Activated effector memory CD4-positive, alpha-beta T cell treated with Interleukin-2 at 50 U/mL for 16 hours (primary cell): Measurements from ENCODE around the gene CXCL17.
A peak's percentile ranks its signal among the peaks of the same experiment; 100 is the strongest.

Source experiments
- DNase-seq: peaks from one replicate; pipeline ENCODE4 v3.0.0-alpha.2; 2020

Gene CXCL17

DNA sequence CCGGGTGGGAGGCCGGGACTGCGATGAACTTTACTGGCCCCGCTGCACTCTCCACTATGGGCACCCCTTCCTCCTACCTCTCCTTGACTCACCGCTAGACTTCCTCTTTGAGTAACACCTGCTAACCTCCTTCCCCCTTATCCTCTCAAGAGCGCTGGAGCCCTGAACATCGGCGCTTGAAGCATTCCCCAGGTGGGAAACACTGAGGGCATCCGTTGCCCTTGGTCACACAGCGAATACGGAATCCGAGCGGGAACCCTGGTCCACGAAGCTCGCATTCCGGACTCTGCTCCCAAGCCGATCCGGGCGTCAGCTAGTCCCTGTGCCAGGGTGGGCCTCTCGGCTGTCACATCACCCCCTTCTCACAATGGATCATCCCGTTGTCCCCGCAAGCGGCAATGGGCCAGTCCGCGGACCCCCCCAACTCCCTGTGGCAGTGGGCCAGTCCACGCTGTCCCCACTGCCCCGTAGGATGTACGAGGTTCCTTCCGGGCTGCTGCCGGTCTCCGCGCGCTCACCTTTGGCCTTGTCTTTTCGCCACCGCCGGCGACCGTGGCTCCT lies 19.8 kb downstream of the CXCL17 start:
- DNase-seq = peak; percentile 46

DNA sequence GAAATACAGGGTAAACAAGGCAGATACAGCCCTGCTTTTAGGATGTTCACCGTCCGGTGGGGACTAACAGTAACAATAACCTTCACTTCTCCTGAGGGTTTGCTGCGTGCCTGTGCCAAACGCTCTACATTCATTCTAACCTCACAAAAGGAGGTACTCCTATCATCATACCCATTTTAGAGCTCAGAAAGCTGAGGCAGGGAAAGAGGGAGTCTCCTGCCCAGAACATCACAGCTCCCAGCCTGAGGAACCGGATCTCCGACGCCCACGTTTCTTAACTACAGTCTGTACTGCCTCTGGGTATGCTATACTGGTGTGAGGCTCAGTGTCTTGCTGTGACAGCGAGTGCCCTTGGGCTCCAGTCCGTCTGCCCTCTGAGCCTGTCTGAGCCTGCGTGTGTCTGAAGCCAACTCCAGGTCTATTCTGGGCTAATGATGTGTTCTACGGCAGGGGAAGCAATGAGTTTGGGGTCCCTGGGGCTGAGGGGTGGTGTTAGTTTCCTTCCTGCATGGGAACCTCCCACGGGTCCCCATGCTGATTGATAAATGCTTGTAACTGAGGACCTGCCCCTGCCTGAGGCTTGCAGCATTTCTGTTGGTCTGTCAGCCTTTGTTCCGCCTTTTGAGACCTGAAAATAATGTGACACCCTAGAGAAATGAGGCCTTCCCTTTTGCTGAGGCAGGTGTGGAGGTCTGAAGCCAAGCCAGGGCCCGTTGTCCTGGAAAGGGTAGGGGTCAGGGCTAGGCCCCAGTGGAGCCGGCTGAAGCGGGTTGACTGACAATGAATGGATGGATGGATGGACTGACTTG lies 20.4 kb downstream of the CXCL17 start:
- DNase-seq = no peak

DNA sequence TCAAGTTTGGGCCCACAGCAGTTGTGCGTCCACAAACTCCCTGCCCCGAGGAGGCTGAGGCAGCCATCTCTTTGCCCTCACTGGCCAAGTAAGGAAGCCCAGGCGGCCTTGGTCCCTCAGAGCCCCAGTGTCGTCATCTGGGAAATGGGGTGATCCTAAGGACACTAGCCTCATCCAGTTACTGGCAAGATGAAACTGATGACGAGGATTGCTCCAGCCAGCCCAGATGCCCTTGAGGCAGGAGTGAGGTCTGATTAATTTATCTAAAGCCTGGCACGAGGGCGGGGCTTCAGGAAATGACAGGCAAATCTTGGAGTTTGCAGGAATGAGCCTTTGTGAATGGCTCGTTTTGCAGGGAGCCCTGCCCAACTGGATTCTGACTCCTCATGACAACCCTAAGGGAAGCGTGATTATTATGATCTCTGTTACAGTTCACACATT lies 21.1 kb downstream of the CXCL17 start:
- DNase-seq = no peak

DNA sequence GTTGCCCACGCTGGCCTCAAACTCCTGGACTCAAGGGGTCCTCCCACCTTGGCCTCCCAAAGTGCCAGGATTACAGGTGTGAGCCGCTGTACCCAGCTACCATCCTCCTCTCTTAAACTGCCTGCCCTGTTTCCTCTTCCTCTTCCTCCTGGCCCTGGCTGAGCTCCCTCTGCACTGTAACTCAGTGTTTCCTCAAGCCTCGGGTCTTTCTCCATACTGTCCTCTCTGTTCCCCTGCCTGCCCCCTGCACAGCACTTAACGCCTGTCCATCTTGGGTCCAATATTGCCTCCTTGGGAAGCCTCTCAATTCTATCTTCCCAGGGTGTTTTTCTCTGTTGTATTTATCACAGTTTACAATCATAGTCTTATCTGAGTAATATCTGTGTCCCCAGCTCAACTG lies 21.6 kb downstream of the CXCL17 start:
- DNase-seq = no peak

DNA sequence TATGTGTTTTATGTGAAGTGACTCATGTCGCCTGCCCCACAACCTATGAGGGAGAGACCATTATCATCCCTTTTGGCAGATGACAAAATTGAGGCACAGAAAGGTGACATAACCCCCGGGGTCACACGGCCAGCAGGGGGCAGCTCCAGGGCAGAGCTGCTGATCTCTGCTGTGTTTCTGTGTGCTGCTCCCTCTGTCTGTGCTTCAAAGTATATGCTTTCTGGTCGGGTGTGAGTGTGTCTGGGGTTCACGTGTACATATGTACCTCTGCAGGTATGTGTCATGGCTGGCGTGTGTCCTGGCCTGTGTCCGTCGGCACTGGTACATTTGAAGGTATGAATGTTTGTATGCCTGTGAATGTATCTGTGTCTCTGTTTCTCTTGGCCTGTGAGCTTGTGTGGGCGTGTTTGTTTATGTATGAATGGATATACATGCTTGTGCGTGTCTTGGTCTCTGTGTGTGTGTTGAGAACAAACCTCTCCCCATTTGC lies 22.6 kb downstream of the CXCL17 start:
- peak; percentile 71 for DNase-seq

DNA sequence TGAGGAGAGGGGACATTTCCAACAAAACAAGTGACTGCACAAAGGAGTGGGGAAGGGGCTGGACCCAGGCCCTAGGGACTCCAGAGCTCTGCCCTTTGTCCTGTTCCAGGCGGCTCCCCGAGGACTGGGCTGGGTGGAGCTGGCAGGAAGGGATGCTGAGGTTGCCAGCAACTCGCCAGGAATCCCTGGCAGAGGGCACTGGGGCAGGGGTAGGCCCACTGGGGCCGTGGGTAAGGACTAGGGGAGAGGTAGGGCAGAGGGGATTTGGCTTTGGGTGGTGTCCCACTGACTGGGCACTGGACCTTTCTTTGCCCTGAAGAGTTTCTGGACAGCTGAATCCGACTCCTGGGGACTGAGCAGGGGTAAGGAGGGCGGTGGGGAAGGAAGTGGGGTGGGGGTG lies 23.4 kb downstream of the CXCL17 start:
- no peak for DNase-seq

DNA sequence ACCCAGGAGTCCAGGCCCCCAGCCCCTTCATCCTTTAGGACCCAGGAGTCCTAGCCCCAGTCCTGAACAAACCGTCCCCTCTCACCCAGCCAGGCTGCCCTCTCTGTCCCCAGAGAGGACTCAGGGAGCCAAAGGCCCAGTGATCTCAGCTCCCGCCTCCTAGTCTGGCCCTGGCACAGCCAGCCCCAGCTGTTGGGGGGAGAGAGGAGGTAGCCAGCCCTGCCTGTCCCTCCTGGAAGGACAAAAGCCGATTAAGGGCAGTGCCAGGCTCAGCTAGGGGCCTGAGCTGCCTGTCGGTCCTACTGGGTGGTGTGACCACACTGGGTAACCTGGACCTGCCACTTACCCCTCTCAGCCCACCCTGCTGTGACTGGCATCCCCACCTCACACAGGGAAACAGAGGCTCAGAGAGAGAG lies 30.1 kb downstream of the CXCL17 start:
- DNase-seq = no peak

DNA sequence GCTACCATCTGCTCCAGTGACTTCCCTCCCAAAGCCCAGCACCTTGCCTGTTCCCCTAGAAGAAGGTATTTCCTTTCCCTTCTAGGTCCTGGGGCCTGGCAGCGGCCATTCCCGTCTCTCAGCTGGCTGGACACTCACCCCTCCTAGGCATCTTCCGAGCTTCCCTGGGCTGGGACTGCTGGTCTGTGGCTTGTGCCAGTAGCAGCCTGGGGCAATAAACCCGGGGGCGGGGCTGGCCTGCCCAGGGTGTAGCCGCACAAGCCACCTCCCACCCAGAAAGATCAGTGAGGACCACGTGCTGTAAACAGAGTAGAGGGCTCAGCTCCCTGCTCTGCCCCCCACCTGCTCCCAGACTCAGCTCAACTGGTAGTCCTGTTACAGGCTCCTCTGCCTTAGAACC lies 30.5 kb downstream of the CXCL17 start:
- no peak for DNase-seq

DNA sequence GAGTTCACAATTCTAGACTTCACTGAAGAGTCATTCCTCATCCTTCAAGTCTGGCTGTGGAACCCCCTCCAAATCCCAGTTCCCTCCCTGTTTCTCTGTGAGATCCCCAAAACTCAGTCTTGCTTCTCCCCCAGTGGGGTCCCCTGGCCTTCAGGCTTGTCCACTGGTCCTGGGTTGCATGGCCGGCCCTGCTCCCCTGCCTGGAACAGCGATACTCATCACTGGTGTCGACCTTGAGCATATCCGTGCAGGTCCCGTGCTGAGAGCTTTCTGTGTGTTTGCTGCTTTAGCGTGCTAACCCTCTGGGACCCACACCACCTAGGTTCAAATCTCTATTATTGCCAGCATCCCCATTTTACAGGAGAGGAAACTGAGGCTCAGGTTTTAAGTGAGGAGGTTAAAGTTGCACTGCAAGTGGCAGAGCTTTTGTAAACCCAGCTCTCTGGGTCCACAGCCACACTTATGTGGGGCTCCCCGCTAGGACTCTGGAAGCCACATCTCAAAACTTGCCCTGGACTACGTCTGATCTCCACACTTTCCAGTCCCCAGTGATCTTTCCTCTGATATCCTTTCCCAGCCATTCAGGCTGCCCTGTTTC lies 31.1 kb downstream of the CXCL17 start:
- DNase-seq = no peak

DNA sequence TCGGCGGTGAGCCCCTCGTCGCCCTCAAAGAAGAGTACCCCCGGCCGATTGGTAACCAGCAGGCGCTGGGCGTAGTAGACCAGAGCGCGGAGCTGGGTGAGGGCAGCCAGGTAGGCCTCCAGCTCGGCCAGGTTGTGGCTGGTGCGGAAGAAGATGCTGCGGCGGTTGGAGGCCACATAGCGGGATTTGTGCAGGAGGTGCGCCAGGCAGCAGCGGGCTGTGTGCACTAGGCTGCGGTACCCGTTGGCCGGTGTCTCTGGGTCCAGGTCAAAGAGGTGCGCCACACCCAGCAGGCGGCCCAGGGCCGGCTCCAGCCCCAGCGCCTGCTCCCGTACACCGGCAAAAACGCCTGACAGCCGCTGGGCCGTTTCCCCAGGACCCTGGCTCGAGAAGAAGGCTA lies 32.4 kb downstream of the CXCL17 start:
- no peak for DNase-seq

DNA sequence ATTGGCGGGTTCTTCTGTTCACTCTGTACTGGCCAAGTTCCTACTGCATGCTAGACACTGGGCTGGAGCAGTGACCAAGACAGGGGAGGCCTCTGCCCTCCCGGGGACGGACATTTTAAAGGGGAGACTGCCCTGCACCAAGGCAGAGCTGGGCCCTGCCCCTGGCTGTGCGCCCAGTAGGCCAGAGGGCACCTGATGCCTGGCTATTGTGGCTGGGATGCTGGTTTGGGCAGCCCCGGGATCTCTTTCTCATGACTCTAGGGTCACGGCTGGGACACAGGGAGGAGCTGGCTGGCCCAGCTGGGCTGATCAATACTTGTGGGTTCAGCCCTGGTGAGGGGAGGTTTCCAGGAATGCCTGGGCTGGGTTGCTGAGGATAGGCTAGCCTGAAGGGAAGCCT lies 33.3 kb downstream of the CXCL17 start:
- DNase-seq = no peak

DNA sequence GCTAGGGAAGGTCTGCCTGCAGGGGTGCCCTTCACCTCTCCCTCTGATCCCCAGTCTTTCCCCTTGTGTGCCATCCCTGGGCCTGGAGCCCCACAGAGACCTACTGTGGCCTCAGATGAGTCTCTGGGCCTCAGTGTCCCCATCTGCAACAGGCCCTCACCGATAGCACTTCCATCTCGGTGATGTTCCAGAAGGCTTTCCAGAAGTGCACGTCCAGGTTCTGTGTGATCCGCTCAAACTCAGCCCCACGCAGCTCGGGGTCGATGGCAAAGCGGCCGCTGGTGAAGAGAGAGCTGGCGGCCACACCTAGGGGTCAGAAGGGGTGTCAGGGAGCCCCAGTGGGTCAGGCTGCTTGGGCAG lies 35.0 kb downstream of the CXCL17 start:
- DNase-seq = no peak

DNA sequence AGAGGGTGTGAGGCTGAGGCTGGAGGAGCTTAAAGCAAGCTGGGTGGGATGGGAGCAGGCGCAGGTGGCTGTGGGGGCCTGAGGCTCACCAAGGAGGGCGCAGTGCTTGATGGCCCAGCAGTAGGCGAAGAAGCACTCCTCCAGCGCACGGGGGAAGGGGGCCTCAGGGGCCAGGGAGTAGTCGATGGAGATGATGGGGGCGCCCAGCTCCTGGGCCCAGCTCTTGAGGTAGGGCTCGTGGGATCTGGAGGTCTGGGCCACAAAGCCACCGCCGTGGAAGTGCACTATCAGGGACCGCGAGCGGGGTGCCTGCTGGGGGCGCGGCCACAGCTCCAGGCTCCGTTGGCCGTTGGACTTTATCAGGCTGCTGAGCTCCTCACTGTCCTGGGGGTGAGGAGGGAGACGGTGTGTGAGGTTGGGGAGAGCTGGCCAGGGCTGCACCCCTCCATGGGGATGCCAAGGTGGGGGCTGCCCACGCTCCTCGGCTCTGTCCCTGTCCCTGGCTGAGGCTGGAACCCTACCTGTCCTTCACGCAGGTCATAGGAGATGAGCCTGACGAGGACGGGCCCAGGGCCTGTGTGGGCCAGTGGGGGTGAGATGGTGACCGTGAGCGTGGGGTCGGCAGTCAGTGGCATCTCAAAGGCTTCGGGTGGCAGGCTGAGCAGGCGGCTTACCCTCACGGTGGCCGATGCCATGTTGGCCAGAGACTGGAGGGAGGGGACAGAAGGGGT lies 35.5 kb downstream of the CXCL17 start:
- no peak for DNase-seq

DNA sequence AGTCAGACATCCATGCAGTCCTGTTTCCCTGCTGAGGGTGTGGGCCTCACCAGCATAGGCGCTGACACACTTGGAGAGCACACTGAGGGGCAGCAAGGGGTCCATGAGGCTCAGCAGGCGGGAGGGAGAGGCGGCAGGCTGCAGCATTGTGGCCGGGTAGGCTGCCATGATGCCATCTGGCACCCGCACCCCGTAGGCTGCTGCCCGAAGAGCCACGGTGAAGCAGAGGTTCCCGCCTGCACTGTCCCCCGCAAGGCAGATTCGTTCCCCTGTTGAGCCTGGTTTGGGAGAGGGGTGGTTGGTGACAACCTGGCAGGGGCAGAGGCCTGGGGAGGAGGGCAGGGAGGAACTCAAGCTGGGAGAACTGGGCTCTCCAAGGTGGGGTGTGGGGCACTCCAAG lies 36.6 kb downstream of the CXCL17 start:
- no peak for DNase-seq

DNA sequence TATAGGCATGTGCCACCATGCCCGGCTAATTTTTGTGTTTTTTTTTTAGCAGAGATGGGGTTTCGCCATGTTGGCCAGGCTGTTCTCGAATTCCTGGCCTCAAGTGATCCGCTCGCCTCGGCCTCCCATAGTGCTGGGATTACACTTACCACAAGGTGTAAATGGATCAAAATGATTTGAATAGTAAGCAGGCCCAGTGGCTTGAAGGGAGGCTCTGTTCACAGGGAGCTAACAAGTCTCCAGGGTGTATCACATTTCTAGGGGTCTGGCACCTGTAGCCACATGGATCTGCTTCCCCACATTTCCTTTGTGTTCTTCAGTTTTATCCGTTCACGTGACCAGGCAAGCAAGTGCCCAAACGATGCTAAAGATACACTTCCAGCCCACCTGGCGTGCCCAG lies 39.2 kb downstream of the CXCL17 start:
- DNase-seq = no peak

DNA sequence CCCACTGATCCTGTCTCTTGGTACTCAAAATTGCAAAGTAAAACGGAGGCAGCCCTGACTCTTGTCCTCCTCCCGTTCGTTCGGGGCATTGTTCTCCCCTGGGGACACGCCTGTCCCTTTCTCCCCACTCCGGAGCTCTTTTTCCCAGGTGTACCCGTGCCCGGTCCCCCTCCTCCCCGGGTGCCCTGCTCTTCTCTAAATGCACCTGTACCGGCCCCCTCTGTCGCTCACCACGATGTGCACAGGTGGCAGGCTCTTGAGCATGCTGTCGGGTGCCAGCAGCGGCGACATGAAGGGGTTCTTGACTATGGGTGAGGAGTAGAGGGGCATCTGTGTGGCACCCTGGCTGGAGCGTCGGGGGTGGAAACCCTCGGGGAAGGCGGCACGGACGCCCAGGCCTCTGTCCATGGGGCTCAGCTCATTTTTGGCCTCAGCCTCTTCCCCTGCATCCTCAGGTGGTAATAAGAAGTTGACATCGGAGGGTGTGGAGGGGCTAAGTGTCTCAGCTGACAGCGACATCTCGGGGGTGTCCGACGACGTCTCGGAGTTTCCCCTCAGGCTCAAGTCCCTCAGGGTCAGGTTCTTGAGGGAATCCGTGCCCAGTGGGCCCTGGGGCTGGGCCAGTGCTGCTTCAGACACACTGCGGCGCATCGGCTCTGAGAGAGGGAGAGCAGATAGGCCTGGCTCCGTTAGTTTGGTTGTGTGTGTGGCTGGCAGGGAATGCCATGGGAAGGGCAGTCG lies 40.2 kb downstream of the CXCL17 start:
- DNase-seq = no peak

DNA sequence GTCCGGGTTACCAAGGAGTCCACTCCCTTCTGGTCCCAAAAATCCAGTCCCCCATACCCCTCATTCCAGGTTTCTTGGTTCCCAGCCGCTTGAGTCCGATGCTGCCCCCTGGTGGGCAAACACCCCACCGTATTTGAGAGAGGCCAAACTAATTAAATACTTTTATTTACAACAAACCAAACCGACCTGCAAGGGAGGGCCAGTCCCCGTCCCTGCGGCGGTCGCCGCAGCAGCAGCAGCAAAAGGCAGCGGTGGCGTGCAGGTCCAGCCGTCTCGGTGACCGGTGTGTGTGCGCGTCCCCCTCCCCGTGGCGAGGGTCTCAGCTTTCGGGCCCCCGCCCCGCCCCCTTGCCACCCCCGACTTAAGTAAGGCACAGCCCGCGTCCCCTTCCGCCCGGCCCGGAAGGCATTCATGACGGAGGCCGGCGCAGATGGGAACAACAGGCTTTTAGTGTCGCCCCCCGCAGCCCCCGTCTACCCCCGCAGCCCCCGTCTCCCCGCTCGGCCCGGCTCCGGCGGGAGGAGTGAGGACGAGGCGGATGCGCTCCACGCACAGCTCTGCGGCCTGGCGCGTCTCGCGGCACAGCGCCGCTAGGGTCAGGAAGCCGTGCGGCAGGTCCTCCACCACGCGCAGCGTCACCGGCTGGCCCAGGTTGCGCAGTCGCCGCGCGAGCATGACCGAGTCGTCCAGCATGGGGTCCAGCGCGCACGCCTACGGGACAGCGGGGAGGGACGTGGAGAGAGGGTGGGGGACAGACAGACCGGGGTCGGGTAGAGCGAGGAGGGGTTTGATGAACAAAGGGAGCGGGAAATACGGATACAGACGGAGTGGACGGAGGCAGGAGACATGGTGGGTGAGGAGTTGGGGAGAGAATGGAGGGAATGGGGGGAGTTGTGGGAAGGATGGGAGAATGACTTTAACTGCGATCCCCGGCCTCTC lies 41.1 kb downstream of the CXCL17 start:
- peak; percentile 63 for DNase-seq

DNA sequence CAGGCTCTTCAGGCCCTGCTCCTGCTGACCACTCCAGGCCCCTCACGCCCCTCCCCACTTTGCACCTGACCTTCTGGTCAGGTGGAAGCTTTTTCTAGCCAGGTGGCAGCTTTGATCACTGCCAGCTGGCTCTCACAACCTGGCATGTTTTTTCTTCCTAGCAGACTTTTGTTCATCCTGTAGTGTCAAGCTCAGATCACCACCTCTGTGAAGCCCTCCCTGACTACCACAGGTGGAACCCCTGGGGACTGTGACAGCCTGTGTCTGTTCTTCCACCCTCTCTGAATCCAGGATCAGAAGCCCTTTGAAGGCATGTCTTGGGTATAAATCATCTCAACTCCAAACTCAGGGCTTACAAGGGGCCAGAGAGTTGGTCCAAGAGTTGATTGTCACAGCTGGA lies 42.3 kb downstream of the CXCL17 start:
- no peak for DNase-seq

DNA sequence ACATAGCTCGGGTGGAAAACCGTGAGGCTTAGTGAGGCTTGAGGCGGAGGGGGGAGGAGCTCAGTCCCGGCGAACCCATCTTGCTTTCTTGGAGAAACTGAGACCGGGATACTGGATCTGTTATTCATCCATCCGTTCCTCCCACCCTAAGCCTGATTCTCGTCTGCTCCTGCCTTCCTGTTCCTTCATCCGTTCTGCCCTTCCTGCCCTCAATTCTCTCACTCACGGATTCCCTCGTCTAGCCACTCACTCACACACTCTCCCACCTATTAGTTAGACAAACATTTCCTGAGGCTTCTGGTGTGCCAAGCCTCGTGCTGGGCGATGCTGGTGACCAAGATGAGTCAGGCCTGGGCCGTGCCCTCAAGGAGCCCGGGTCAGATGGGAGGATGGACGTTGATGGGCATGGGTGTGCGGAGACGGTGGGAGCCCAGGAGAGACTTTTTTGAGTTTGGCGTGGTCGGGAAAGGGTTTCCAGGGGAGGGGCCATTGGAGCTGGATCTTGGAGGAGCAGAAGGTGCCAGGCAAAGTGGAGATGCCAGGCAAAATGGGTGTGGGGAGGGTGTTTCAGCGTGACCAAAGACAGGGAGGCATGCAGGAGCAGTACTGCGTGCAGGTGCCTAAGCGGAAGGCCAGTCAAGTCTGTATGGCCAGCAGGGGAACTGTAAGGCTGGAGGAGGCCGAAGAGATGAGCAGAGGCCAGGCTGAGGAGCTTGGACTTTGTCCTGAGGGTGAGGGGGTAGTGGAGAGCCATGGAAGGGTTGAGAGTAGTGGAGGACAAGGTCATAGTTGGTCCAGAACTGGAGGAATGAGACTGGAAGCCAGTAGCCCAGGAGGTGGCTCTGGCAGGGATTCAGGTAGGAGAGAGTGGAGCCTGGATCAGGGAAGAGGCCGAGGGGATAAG lies 45.2 kb downstream of the CXCL17 start:
- DNase-seq = no peak
